GM19240 (cell line): ENCODE measurements around the gene SYTL3.
"Not testable (repeated sequence)": the region's sequence is repeated elsewhere in the genome, so short reads cannot be mapped to it uniquely, and the experiment has no call there.

Experiments
- DNase-seq: peaks from one replicate; pipeline ENCODE4 v3.0.0; 2011; ENCODE audit warnings: low spot score; ENCODE audit not compliant: insufficient read length

SYTL3 gene

DNA sequence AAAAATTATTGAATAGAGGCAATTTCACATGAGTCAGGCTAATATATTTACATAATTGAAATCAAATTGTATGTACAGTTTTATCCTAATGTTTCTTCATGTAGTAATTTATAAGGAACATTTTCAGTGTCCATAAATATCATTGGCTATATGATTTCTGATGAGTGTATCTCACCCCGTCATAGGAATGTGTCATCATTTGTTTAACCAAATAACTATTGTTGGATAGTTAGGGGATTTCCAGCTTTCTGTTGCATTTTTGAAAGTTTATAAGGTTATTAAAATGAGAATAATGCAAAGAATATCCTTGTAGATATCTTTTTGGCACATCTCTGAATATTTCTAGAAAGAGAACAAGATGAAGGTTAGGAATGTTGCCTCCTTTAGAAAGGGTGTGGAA is 39.0 kb downstream of the SYTL3 start:
- no peak for DNase-seq

DNA sequence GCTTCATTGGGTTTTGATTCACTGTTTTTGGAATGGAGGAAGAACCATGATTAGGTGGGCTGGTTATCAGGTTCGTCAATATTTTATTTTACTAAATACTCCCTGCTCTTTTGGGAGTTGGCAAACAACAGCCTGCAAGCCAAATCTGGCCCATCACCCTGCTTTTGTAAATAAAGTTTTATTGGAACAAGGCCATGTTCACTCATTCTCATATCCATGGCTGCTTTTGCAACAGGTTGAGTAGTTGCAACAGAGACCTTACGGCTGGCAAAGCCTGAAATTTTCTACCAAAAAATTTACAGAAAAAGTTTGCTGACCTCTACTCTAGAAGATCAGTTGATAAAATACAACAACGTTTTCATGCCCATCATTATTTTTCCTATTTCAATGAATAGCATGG is 45.1 kb downstream of the SYTL3 start:
- no peak for DNase-seq

DNA sequence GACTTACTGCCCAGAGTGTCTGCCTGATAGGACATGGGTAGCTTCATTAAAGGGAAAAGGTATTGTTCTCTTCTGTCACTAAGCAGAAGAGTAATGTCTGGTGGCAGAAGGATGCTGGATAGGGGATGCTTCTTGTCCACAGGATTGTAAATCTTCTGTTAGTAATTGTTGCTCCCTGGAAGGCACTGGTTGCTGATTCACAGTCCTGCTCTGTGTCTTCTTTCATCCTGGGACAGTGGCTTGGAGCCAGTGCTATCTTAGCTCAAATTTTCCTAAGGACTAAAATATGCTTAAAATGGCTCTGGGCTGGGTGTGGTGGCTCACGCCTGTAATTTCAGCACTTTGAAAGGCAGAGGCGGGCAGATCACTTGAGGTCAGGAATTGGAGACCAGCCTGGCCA is 48.0 kb downstream of the SYTL3 start:
- DNase-seq = no peak

DNA sequence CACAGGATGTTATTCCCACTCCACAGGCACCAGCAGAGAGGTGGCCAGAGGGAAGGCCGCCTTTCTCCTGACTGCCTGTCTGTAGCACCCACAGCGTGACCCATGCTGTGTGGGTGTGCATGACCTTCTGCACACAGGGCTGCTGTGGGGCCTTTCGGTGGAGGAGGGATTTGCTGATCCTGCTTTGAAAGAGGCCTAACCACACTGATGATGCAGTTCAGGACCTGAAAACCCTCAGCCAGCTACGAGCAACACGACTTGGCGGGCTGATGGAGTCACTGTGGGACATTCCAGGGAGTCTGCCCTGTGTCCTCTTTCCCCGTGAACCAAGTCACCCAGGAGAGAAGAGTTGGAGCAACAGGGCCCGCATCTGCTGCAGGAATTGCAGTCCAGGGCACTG is 49.1 kb downstream of the SYTL3 start:
- no peak for DNase-seq

DNA sequence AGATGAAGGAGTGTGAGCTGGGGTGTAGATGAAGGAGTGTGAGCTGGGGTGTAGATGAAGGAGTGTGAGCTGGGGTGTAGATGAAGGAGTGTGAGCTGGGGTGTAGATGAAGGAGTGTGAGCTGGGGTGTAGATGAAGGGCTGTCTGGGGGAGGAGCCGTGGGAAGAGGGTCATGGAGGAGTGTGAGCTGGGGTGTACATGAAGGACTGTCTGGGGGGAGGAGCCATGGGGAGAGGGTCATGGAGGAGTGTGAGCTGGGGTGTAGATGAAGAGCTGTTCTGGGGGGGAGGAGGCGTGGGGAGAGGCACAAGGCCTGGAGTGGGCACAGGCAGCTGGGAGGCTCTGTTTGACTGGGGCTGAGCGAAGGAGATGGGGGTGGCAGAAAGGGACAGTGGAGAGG is 51.4 kb downstream of the SYTL3 start:
- not testable (repeated sequence) for DNase-seq

DNA sequence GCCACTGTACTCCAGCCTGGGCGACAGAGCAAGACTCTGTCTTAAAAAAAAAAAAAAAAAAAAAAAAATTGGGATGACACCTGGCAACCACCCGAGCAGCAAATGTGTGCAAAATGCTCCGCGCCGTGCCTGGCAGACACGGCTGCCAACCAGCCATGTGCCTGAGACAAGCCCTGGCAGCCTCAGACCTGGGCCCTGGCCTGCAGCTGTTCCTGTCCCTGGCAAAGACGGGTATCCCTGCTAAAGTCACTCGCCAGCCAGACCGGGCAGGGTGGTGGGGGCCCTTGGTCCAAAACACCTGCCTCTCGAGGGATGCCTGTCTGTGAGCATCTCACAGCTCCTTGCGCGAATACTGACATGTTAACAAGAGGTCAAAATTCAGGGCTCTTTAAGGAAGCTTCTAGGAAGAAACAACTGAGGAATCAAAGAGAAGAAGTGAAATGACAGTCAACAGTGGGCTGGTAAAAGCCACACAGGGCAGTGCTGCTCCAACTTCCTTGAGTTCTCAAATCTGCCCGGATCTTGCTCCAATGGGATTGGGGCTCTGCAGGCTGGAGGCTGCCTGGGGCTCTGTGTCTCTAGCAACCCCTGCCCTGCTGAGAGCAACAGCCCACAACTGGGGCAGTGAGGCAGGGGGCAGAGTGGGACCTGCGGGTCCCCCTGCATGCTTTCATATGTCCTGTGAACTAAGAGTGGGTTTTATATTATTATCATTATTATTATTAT is 53.4 kb downstream of the SYTL3 start:
- no peak for DNase-seq

DNA sequence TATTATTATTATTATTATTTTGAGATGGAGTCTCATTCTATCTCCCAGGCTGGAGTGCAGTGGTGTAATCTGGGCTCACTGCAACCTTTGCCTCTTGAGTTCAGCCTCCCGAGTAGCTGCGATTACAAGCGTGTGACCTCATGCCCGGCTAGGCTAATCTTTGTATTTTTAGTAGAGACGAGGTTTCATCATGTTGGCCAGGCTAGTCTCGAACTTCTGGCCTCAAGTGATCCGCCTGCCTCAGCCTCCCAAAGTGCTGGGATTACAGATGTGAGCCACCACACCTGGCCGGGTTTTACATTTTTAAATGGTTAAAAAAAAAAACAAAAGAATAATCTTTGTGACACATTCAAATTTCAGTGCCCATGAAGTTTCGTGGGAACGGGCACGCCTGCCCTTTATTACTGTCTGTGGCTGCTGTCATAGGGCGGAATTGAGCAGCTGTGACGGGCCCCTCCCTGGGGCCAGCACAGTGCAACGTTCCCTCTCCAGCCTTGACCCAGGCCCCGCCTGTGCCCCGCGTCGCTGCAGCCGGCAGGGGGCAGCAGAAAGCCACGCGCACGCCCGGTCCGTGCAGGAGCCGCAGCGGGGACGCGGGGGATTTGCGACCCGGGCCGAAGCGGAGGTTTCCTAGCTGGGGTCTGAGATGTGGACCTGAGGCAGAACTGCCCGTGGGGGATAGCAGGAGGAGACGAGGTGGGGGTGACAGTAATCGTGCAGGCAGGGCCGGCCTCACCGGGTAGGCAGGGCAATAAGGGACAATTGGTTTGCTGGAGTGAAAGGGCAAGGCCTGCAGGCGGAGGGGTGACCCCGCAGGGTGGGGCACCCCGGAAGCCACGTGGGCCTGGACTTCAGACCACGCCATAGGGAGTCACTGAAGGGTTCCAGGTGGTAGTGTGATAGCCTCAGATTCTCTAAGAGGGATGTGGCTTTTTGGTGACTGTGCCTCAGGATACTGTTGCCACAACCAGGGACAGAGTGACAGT is 54.3 kb downstream of the SYTL3 start:
- DNase-seq = peak; percentile 76

DNA sequence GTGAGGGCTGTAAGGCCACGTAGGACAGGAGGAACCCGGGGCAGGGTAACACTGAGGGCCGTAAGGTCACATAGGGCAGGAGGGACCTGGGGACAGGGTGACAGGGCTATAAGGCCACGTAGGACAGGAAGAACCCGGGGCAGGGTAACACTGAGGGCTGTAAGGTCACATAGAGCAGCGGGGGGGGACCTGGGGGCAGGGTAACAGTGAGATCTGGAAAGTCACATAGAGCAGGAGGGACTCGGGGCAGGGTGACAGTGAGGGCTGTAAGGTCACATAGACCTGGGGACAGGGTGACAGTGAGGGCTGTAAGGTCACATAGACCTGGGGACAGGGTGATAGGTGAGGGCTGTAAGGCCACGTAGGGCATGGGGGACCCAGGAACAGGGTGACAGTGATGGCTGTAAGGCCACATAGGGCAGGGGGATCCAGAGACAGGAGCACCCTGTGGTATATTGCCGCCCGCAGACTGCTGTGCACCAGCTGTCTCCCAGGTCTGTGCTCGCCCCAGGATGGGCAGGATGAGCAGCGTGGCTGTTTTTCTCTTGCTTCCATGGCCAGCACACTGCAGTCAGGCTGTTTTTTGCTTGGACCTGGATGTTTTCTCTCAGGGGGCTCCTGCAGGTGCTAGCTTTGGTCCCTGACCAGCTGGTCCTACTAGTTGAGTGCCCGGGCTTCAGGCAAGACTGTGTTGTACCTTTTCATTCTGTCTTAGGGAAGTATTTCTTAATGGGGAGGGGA is 55.7 kb downstream of the SYTL3 start:
- no peak for DNase-seq

DNA sequence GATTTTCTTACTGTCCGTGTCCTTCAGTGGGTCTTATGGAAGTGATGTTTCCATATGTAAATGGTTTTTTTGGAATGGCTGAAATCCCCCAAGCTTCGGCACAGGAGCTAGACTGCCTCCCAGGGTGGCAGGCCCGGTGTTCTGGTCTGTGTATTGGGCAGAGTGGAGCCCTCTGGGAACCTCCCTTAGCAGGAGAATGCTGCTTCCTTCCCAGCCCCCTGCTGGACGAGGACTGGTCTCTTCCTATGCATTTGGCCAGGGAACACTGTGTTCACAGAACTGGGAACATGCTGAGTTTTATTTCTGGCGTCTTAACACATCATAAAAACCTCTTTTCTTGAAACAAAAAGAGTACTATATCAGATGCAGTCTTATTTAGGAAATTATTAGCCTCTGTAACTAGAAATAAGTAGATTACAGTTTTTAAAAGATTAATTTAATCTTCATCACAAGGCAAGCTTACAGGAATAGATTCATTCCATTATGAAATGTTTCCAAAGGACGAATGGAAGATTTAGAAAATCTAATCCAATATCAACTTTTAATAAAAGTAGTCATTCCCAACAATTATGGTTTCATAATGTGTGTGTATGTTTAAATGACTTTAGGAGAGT is 56.6 kb downstream of the SYTL3 start:
- no peak for DNase-seq

DNA sequence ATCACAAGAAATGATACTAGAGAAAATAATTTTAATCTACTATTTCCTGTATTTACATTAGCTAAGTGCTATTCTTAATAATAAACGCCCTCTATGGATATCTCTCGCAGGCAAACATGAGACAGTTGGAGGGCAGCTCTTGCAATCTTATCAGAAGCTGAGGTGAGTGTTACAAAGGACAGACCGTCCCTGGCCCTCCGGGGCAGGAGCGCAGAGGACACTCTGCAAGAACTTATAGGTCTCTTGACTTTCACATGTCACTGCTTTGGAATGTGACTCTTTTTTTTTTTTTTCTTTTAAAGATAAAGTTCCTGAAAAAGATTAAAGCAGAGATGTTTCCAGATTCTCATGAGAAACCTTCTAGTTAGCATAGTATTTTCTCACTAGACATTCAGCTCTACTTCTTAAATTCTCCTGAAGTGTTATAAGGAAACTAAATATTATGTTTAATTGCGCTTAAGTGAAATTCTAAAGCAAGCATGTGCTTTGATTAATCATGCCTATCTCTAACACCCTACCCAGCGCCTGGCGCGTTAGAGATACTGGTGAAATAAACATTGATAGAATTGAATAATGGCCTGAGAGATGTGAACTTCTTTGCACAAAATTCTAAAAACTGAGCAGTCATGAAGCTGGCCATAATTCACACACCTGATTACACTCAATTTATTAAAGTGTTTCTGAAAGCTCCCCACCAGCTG is 57.4 kb downstream of the SYTL3 start:
- DNase-seq = no peak

DNA sequence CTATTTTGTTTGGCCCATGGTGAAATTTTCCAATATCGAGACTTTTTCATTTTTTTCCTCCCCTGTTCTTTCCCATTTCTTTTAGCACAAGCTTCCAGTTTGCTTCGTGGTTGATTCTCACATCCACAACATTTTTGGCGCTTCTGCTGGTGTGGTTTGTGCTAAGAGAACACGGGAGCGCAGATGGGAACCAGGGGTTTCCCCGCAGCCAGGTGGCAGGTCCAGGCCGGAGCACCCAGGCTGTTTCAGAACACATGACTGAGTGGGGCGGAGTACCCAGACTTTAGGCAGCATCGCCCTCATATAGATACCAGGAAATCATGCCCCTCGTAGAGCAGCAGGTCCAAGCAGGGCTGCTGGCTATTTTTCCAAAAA is 58.0 kb downstream of the SYTL3 start:
- no peak for DNase-seq

DNA sequence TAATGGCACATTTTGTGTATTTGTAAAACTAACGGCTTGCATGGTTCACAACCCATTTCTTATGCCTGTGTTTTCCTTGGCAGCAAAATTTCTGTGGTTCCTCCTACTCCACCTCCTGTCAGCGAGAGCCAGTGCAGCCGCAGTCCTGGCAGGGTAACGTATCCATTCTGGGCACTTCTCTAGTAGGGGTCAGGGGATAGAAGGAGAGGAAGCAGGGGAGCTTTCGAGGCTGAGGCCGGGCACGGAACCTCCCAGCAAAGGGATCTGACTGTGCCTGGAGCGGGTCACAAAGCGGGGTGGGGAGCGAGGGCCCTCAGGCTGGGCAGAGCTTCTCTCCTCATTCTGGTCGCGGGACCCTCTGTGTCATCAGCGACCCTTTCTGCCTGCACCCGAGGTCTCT is 58.4 kb downstream of the SYTL3 start:
- DNase-seq = no peak

DNA sequence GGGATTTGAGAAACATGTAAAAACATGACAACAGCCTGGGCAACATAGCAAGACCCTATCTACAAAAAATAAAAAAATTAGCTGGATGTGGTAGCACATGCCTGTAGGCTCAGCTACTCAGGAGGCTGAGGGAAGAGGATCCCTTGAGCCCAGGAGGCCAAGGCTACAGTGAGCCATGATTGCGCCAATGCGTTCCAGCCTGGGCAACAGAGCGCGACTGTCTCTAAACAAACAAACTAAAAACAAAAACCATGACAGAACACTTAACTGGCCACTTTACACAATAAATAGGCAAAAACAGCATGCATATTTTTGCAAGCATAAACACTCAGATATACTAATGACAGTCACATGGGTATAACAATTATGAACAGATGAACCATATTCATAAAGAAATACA is 60.0 kb downstream of the SYTL3 start:
- no peak for DNase-seq

DNA sequence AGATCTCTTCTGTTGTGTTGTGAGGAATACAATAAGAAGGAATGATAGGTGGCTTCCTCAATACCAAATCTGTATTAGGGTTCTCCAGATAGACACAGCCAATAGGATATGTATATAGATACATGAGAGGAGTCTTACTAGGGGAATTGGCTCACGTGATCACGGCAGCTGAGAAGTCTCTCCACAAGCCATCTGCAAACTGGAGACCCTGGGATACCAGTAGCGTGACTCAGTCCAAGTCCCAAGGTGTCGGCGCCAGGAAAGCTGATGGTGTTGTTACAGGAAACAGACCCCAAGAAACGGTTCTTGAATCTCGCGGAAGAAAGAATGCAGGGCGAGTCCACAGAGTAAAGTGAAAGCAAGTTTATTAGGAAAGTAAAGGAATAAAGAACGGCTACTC is 61.4 kb downstream of the SYTL3 start:
- DNase-seq = no peak

DNA sequence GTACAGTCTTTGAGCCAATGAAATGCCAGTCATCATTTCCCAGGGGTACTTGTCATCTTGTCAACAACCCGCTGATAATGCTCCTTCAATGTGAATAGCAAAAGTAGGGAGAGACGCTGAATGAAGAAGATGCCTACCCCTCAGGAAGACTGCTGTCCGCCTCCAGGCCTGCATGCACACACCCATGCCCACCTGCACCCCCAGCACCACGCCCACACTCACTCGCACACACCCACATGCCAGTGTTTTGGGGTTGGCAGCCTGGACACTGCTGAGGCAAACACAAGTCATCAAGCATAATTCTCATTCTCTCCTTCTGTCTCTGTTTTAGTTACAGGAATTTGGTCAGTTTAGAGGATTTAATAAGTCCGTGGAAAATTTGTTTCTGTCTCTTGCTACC is 63.6 kb downstream of the SYTL3 start:
- no peak for DNase-seq

DNA sequence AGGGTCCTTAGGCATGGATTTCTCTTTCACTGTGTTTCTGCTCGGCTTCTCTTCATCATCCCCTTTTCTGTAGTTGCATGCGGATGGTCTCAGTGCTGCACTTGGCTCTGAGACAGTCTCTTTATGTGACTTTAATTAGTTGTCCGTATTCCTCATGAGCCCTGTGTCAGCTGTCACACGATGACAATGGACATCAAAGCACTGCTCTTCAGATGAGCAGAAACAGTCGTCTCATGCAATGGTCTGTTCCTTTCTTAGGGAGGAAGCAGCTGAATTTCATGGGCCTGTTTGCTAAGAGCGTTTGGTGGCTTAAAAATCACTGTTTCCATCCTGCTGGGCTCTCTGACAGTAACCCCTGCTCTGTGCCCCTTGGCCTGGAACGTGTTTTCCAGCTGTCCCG is 64.9 kb downstream of the SYTL3 start:
- no peak for DNase-seq

DNA sequence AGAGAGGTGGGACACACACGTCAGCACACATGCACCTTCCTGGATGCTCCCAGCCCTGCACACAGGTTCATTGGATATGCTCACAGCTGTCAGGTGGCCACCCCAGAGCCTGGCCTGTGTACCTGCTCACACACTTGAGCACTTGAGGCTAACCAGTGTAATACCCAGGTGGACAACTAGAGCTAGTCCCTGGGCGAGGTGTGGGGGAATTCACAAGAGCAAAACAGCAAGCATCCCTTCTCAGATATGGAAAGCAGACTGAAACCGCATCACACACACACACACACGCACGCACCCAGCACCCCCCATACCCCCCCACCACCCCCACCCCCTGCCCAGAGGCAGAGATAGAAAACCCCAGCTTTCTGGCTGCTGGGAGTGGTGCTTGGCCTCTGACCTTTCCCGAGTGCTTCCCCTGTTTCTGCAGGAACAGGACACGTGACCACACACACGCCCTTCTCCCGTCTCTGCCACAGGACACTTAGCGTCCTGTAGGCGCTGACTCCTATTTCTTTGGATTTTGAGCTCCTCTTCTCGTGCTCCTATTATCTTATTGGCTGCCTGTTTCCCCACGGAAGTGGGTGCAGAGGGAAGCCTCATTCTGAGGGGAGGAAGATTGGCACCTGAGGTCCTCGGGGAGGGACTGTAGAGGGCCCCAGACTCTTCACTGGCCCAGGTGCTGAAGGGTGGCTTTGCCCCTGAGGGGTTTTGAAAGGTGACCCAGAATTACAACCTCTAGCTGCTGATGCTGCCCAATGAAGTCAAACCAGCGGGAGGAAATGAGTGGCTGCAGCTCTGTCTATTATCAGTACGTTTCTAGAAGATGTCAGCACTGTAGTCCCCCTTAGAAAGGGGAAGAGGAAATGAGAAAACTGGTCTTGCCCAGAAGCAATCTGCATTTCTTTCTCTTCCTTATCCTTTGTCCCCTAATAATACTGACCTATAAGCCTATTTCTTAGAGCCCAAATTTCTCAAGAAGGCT is 65.8 kb downstream of the SYTL3 start:
- DNase-seq = peak; percentile 32

DNA sequence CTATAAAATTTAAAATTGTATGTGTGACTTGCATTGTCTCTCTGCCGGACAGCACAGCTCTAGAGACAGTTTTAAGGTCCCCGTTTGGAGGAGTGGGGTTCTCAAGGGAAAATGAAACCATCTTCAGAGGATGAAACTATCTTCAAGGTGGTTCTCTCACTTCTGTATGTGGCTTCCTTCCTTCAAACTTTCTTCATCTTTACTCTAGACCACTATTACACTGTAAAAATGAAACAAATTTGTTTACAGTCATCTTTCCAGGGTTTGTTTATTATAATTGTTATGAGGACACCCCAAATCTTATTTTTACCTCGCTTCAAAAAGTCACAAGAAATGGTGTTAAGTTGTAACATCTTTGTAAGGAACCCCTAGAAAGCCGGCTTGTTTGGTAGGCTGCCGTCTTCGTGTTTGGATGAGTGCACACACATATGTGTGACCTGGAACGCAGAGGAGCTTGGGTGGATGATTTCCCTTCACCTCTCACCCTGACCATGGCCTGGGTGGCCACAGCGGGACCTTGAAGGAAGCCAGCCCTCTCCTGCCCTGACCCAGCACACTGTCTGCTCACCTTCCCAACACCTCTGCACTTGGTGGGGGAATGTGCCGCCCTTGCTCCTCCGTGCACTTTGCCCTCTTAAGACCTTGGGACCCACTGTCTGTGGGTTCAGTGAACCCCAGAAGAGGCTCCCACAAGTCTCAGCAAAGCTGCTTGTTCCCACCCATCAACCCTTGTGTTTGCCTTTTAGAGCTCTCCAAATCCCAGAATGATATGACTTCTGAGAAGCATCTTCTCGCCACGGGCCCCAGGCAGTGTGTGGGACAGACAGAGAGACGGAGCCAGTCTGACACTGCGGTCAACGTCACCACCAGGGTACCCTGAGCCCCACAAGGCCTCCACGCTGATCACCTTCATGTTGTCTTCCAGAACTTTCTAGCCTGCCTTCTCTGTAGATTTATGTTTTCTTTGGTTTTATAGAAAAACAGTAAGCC is 67.8 kb downstream of the SYTL3 start:
- DNase-seq = peak; percentile 33
